ENCODE data around the gene PISD. TPM values are rescaled to one million over a fixed set of nuclear protein-coding genes. Genes with fewer than 3 reads are reported as not detected.

Gene PISD
- total RNA-seq, 1 experiment from 2014 or later = 58.7 TPM

DNA sequence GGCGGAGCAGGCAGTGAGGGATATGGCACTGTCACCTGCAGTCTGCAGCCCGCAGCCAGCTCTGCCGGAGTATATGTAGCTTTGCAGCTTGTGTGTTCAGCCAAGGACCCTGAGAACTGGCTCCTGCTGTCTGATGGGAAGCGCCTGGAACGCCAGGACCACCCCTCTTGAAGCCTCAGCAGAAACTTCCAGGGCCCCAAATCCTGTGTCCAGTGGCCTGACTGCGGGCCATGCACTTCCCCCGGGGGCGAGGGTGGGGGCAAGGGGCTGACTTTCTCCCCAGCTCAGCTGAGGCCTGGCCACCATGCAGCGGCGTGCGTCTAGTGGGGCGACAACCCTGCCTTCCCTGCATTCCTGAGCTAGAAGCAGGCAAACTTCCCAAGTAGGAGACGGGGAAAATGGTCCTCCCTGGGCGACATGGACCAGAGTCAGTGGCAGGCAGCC lies 32.3 kb downstream of the PISD start:
- ChIA-PET POLR2A (interaction anchor here (0.6 to 2.0 kb wide), 2 partner anchors 32 to 47 kb away, joined by 3 to 12 read pairs; partner anchors contain the start of gene PISD), CTCF (interaction anchor here (1.0 to 2.4 kb wide), 5 partner anchors 25 to 340 kb away, joined by 4 to 19 read pairs (median 10); partner anchors contain the start of gene PISD)
- TF ChIP-seq, protein P1, sequence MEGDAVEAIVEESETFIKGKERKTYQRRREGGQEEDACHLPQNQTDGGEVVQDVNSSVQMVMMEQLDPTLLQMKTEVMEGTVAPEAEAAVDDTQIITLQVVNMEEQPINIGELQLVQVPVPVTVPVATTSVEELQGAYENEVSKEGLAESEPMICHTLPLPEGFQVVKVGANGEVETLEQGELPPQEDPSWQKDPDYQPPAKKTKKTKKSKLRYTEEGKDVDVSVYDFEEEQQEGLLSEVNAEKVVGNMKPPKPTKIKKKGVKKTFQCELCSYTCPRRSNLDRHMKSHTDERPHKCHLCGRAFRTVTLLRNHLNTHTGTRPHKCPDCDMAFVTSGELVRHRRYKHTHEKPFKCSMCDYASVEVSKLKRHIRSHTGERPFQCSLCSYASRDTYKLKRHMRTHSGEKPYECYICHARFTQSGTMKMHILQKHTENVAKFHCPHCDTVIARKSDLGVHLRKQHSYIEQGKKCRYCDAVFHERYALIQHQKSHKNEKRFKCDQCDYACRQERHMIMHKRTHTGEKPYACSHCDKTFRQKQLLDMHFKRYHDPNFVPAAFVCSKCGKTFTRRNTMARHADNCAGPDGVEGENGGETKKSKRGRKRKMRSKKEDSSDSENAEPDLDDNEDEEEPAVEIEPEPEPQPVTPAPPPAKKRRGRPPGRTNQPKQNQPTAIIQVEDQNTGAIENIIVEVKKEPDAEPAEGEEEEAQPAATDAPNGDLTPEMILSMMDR (IDR thresholded peaks at IDR 0.05; ENCODE audit: insufficient read depth in 1 of 2, low read depth in 1 of 2, low read length in 1 of 2, severe bottlenecking in 1 of 2, unreplicated experiment in 1 of 2) = no peak
- peaks cover 35% of the 10 kb centered on the region for H3K36me3 Mint-ChIP-seq (ENCODE audit: insufficient read depth, unreplicated experiment)
- H3K4me3 Mint-ChIP-seq (ENCODE audit: unreplicated experiment) = peak overlapping the region; percentile 80
- H3K9me3 ChIP-seq = no peaks in the 10 kb centered on the region
- H3K27me3 ChIP-seq (replicated peaks; ENCODE audit: control insufficient read depth, insufficient read depth, low read length) = no peaks in the 10 kb centered on the region
- no peaks in the 10 kb centered on the region; the same call in 1 of the 2 replicates for H3K36me3 ChIP-seq (ENCODE audit: control insufficient read depth, insufficient read depth, low read length)
- intact Hi-C loops (cut with micrococcal nuclease; ENCODE audit: unreplicated experiment) = loop anchor here (2.0 kb wide), 1 partner anchor 33 kb away; the partner anchor contains the start of gene PISD
- no peaks in the 10 kb centered on the region for H3K27me3 Mint-ChIP-seq (ENCODE audit: insufficient read depth, unreplicated experiment)
- H3K9me3 Mint-ChIP-seq (ENCODE audit: unreplicated experiment) = no peaks in the 10 kb centered on the region
- peak overlapping the region; percentile 60 for H3K4me3 ChIP-seq (ENCODE audit: low read depth, low read length)
- no TSS peak for BruUV-seq (replicated peaks)
- H3K4me1 Mint-ChIP-seq (ENCODE audit: low read depth, unreplicated experiment) = peaks cover 29% of the 10 kb centered on the region
- H3K27ac Mint-ChIP-seq (ENCODE audit: unreplicated experiment) = no peak overlapping the region
- no peak for DNase-seq
- H3K4me1 ChIP-seq = peaks cover 38% of the 10 kb centered on the region

DNA sequence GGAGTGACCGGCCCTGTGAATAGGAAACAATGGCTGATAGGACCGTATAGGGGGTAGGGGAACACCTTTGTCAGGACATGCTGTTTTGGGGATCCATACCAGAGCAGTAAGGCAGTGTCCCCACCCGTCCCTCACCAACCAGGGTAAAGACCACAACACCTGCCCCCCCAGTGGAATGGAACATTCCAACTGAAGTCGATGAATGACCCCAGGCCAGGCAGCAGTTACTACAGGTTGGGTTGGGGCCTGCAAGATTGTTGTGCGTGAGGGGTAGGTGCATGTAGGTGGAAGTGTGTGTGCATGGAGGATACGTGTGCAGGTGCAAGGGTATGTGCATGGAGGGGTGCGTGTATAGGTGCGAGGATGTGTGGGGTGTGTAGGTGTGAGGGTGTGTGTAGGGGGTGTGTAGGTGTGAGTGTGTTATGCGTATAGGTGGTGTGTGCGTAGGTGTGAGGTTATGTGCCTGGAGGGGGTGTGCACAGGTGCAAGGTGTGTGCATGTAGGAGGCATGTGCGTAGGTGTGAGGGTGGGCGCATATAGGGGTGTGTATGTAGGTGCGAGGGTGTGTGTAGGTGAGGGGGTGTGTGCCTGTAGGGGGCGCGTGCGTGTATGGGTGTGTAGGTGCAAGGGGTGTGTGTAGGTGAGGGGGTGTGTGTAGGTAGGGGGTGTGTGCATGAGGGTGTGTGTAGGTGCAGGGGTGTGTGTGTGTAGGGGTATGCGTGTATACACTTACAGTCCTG lies 32.9 kb downstream of the PISD start:
- H3K4me3 Mint-ChIP-seq (ENCODE audit: unreplicated experiment) = peak overlapping the region; percentile 80
- intact Hi-C loops (cut with micrococcal nuclease; ENCODE audit: unreplicated experiment) = no loop called here
- CTCF ChIA-PET = interaction anchor here (2.4 kb wide), 1 partner anchor 72 kb away, joined by 19 read pairs; no protein-coding TSS in a partner anchor

DNA sequence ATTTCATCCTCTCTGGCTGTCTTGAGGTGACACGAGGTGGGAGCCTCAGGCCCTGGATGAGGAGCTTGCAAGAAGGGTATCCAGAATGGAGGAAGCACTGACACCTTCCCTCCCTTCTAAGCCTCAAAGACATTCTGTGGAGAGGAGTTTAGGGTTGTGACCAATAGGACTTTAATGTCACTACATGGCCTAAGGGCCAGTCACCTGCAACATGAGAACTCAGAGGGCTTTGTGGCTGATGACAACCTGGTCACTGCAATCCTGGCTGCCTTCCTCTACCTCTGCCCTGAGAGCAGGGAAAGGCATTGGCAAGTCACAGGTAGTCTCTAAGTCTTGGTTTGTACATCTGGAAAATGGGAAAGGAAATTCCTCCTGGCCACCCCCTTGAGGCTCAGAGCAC lies 33.7 kb downstream of the PISD start:
- peak overlapping the region; percentile 80 for H3K4me3 Mint-ChIP-seq (ENCODE audit: unreplicated experiment)
- peak overlapping the region; percentile 76 for H3K27ac Mint-ChIP-seq (ENCODE audit: unreplicated experiment)
- DNase-seq = no peak
- ChIA-PET POLR2A (no interaction called here), CTCF (no interaction called here)
- Histone ChIP-seq H3K9me3 (no peaks in the 10 kb centered on the region), H3K4me3 (ENCODE audit: low read depth, low read length) (no peak overlapping the region), H3K27me3 (replicated peaks; ENCODE audit: control insufficient read depth, insufficient read depth, low read length) (no peaks in the 10 kb centered on the region), H3K36me3 (ENCODE audit: control insufficient read depth, insufficient read depth, low read length) (no peaks in the 10 kb centered on the region; the same call in 1 of the 2 replicates), H3K4me1 (peaks cover 38% of the 10 kb centered on the region)
- no peaks in the 10 kb centered on the region for H3K27me3 Mint-ChIP-seq (ENCODE audit: insufficient read depth, unreplicated experiment)
- H3K4me1 Mint-ChIP-seq (ENCODE audit: low read depth, unreplicated experiment) = peaks cover 23% of the 10 kb centered on the region
- H3K9me3 Mint-ChIP-seq (ENCODE audit: unreplicated experiment) = no peaks in the 10 kb centered on the region
- H3K36me3 Mint-ChIP-seq (ENCODE audit: insufficient read depth, unreplicated experiment) = peaks cover 34% of the 10 kb centered on the region
- no TSS peak for BruUV-seq (replicated peaks)
- TF ChIP-seq, protein P1 (IDR thresholded peaks at IDR 0.05; ENCODE audit: insufficient read depth in 1 of 2, low read depth in 1 of 2, low read length in 1 of 2, severe bottlenecking in 1 of 2, unreplicated experiment in 1 of 2) = no peak
- intact Hi-C loops (cut with micrococcal nuclease; ENCODE audit: unreplicated experiment) = no loop called here

More for the DNA sequence above, 32.9 kb downstream of the PISD start:
- DNase-seq = no peak
- Histone ChIP-seq H3K4me3 (ENCODE audit: low read depth, low read length) (no peak overlapping the region), H3K4me1 (peaks cover 38% of the 10 kb centered on the region), H3K36me3 (ENCODE audit: control insufficient read depth, insufficient read depth, low read length) (no peaks in the 10 kb centered on the region; the same call in 1 of the 2 replicates), H3K9me3 (no peaks in the 10 kb centered on the region), H3K27me3 (replicated peaks; ENCODE audit: control insufficient read depth, insufficient read depth, low read length) (no peaks in the 10 kb centered on the region)
- POLR2A ChIA-PET = interaction anchor here (2.0 kb wide), 1 partner anchor 33 kb away, joined by 12 read pairs; the partner anchor contains the start of gene PISD
- TF ChIP-seq, protein P1 (IDR thresholded peaks at IDR 0.05; ENCODE audit: insufficient read depth in 1 of 2, low read depth in 1 of 2, low read length in 1 of 2, severe bottlenecking in 1 of 2, unreplicated experiment in 1 of 2) = no peak
- Mint-ChIP-seq H3K4me1 (ENCODE audit: low read depth, unreplicated experiment) (peaks cover 29% of the 10 kb centered on the region), H3K27ac (ENCODE audit: unreplicated experiment) (peak overlapping the region; percentile 76), H3K36me3 (ENCODE audit: insufficient read depth, unreplicated experiment) (peaks cover 41% of the 10 kb centered on the region), H3K9me3 (ENCODE audit: unreplicated experiment) (no peaks in the 10 kb centered on the region), H3K27me3 (ENCODE audit: insufficient read depth, unreplicated experiment) (no peaks in the 10 kb centered on the region)
- TSS peak; percentile 34 for BruUV-seq (replicated peaks)

Measured in Caco-2 (cell line).